ENCODE measurements around the gene MYOZ1.

The MYOZ1 gene

GRCh38 chr10:73591935-73592699, 49.2 kb downstream of the MYOZ1 start:
- no peak for DNase-seq

- no peak for DNase-seq
Measured at GRCh38 chr10:73590881-73591799, 50.1 kb downstream of the MYOZ1 start, which contains the start of gene USP54. Gene USP54, minus strand, starts transcription at chr10:73591342. Its CDS starts 15,684 bp downstream, at chr10:73575658.

DNA sequence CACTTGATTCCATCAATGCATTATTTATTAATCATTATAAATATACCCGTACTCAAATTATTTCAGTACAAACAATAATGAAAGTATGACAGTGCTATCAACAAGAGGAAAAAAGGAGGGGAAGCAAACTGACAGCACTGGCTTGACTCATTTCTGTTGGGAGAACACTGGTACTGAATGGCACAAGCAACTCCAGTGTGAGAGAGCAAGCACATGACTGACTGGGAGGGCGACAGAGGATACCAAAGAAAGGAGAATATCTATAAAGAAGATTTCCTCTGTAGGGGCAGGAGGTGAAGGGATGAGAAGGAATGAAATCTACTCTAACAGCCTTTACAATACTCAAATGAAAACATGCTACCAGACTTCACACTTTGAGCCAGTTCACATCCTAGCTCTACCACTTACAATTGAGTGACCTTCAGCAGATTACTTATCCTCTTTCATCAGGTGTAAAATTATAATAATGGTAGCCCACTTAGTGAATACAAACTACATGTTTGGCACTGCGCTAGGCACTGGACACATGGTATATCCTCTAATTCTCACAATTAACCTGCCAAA, 51.6 kb downstream of the MYOZ1 start:
- no peak for DNase-seq

- DNase-seq: no peak
Measured at GRCh38 chr10:73588656-73589055, 52.6 kb downstream of the MYOZ1 start.

- DNase-seq: no peak
Measured at GRCh38 chr10:73586583-73586984, 54.7 kb downstream of the MYOZ1 start.

DNA sequence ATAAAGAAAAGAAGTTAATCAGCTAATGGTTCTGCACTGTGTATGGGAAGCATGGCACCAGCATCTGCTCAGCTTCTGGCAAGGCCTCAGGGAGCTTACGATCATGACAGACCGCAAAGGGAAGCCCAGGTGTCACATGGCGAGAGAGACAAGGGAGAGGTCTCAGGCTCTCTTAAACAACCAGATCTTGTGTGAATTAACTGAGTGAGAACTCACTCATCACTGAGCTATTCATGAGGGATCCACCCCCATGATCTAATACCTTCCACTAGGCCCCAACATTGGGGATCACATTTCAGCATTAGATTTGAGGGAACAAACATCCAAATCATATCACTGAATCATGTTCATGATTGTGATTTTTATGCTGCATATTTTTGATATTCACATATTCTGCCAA, 55.9 kb downstream of the MYOZ1 start:
- DNase-seq: no peak

- DNase-seq: no peak
Measured at GRCh38 chr10:73584737-73585136, 56.5 kb downstream of the MYOZ1 start.

DNA sequence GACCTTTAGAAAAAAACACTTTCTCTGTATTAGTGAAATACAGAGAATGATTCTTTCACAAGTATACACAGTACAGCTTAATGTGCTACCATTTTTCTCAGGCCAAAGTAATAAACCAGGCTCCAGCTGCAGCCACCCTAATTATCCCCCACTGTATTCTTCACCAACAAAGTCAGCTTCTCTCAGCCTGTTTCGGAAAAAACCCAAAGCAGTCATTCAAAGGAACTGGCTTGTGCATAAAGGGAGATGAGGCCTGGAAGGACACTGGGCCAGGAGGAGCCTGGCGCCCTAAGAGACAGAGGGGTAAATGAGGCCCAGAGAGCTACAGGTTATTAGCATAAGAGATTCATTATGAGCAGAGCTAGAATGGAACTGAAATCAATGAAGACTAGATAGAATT, 59.4 kb downstream of the MYOZ1 start:
- DNase-seq: no peak
